ENCODE measurements around the gene APLF.

The APLF gene, protein sequence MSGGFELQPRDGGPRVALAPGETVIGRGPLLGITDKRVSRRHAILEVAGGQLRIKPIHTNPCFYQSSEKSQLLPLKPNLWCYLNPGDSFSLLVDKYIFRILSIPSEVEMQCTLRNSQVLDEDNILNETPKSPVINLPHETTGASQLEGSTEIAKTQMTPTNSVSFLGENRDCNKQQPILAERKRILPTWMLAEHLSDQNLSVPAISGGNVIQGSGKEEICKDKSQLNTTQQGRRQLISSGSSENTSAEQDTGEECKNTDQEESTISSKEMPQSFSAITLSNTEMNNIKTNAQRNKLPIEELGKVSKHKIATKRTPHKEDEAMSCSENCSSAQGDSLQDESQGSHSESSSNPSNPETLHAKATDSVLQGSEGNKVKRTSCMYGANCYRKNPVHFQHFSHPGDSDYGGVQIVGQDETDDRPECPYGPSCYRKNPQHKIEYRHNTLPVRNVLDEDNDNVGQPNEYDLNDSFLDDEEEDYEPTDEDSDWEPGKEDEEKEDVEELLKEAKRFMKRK

DNA sequence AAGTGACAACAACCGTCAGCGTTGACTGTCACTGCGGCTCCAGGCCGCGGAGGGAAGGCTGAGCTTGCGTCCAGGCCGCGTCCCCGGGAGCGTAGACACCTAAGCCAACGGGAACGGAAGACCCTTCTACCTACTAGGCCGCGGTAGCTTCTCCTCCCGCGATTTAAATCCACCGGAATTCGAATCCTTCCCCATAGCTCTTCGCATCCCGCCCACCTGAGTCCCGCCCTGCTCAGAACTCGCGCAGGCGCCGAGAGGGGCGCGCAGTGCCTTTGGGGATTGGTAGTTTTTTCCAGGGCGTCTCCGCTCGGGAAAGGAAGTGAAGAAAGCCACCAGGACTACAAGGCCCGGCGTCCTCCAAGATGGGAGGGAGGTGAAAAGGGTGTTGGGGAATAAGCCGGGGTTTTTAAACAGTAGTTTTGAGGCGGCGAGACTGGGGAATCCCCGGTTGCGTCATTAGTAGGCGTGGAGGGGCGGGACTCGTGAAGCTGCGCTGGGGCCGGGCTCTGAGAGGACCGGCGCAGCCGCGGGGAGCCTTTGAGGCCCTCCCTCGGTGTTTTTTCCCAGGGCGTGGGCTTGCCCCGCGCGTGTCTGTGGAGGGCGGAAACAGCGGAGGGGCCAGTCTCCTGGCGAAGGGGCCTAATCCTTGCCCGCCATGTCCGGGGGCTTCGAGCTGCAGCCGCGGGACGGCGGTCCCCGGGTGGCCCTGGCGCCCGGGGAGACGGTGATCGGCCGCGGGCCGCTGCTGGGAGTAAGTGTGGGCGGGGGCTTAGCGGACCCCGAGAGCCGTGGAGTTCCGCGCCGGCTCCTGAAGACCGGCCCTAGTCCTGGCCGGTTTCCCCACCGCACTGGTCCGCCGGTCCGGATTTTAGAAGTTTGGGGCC, at the start of gene APLF, which contains the start of gene FBXO48:
Gene APLF (plus strand): TSS at position 509 of the 884 bp plus-strand sequence. CDS start 147 bp downstream, at position 656.
Gene FBXO48 (minus strand): TSS at position 218 of the 884 bp plus-strand sequence. CDS start 2,149 bp downstream, outside the sequence.
- DNase-seq (ENCODE audit: low read depth), result peak; percentile 98

DNA sequence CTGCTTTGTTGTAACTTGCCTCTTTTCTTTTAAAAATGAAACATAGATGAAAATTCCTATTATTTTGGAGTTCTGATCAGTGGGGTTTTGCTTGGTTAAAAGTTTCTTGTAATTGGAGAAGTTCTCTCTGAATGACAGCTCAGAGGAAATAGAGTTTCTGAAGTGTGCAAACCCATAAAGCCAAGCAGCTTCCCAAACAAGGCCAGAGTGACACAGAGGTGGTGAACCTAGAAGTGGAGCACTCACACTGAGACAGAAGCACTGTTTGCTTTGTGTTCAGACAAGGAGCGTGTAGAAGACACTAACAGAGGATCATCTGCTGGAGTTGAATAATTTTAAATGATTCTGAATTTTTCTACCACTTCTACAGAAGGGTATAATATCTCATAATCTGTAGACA, 49.5 kb upstream of the APLF start:
- no peak for DNase-seq (ENCODE audit: low read depth)

DNA sequence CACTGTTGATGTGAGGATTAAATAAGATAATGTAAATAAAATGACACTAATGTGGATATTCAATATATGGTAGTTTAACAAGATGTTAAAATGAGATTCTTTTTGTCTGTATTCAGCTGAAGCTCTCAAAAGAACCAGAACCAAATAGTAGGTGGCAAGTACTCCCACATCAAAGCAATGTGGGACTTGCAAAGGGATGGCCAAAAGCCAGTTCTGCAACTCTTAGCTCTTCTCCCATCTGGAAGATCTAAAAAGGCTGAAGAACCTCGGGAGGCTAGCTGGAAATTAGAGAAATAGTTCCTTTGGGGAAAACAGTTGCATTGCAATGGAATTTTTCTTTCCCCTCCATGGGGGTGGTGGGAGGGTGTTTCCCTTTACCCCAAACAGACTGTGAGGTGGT, 49.0 kb upstream of the APLF start:
- DNase-seq (ENCODE audit: low read depth), result no peak

DNA sequence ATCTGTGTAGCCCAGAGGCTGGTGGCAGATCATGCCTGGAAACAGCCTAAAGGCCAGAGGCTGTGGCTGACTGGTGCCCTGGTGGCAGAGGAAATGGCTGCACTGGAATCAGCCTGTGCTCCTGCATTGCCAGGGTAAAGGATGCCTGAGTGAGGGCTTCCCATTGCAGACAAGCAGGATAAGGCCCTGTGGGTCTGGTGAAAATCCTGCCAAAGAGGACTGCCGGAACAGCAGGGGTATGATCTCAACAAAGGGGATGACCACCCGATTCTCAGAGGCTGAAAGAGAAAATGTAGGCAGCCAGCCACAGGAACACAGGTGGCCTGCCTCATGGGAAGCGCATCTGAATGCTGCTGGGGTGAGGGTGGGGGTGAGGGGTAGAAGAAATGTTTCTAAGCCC, 48.5 kb upstream of the APLF start:
- DNase-seq (ENCODE audit: low read depth), result no peak

DNA sequence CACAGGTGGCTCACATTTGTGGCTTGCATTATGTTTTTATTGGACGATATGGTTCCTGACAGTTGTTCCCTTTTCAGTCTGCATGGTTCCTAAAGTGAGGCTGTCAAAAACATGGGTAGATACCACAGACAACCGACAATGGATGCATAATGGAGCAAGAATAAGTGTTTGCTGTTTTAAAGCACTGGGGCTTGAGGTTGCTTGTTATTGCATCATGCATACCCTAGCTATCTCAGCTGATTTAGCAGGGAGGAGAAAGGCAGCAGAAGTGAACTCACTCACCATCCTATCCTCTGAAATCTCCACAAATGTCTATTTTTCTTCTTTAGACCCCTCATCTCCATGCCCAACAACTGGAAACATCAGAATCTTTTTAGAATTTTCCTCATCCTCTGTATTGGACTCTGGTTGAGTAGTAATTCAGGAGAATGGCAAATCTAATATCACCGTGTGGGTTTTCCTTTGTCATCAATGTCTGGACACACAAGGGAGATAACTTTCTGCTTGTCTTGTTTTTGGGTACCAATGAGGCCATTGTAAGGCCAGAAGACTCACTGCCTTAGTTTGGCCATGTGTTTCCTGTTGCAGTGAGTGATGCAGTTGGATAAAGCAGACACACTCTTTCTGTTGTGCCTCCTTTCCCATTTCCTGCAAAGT, 47.0 kb upstream of the APLF start:
- no peak for DNase-seq (ENCODE audit: low read depth)

DNA sequence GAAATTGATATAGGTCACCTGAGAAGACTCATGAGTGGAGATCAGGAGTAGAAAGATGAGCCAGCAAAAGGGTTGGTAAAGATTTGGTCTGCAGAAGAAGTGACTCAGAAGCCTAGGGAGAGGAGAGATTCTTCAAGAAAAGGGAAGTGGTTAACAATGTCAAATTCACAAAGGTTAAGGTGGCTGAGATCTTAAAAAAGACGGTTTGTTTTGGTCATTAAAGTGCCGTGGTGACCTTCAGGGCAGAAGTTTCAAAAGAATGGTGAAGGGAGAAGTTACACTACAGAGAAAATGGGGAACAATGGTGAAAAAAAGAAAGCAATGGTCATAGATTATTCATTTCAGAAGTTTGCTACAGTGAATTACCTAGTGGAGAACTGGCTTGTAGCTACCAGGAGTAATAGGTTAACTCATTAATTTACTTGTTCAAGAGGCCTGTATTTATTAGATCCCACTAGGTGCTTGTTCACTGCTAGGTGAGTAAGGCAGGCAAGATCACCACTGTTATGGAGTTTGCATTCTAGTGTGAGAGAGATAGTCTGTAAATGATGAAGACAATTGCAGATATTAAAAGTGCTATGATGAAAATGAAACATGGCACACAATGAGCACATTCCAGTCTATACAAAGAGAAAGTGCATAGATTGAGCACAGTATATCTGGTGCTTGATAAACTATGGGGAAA, 43.3 kb upstream of the APLF start:
- no peak for DNase-seq (ENCODE audit: low read depth)

DNA sequence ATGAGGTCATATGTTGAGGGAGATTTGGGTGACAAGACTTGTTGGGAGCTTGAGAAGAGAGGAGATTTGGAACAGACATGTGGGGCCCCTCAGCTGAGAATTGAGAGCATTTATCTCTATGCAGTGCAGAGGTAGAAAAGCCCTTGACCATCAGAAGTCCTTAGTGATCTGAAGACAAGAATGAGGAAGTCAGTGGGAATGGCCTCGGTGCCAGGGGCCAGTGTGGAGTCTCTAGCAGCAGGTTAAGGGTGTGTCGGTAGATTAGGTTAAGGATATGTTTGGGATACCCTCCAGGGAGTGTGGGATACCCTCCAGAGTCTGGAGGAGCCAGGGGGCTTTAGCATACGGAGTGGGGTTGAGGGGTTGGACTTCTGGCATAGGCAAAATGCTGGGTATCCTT, 41.9 kb upstream of the APLF start:
- DNase-seq (ENCODE audit: low read depth), result no peak

DNA sequence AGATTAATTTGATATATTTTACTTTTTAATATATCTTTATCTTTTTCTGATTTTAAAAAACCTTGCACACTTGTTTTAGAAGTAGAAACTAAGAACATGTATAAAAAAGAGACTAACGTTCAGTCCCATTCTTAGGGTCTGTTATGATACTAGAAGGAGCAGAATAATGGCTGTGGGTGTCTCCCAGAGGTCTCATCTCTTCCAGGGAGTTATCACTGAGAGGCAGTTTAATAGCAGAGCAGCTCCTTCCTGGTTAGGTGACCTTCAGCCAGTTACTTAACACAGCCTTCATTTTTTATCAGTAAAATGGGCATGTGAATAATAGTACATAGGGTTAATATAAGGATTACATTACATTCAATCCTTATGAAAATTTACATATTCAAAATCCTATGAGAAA, 40.9 kb upstream of the APLF start:
- no peak for DNase-seq (ENCODE audit: low read depth)

DNA sequence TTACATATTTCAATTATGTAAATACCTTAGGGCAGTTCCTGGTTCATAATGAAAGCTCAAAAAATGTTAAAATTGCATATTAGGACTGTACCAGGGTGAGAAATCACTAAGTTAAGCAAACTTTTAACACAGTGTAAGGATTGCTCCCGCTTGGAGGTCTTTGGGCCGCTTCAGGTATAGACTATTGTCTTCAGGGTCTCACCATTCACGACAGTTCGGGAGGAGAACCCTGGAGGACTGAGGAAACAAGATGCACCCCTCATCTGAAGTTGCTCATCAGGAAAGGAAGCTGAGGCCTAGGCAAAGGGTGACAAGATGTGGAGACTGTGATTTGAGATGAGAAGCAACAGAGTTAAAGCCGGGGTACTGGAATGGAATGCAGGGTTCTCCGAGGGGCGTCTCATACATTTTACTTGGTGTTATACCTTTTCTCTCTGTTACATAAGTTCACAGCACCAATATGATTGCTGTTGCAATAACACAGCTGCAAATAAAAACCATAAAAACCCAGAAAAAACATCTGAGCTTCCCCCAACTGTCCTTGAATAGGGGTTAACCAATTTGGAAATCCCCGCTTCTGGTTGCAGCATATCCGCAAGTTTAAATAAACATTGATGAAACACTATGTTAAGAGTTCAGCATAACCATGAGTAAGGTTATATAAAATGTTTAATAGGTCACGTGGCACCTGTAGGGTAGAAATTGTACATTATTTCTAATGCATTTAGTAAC, 40.4 kb upstream of the APLF start:
- DNase-seq (ENCODE audit: low read depth), result no peak

DNA sequence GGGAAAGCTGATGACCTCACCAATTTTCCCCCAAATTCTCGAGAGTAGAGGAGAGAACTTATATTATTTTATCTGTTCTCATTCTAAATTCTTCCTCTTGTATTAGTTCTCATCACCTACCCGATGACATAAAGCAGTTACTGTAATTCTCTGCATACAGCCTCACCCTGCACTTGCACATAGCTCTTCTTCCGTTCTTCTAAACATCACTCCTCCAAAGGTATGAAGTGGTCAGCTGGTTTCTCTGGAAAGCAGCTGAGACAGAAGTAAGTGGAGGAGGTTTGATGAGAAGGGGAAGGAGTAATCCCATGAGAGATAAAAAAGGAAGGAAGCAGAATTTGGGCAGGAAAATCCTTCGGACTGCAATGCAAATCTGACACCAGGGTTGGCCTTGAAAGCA, 39.3 kb upstream of the APLF start:
- no peak for DNase-seq (ENCODE audit: low read depth)

DNA sequence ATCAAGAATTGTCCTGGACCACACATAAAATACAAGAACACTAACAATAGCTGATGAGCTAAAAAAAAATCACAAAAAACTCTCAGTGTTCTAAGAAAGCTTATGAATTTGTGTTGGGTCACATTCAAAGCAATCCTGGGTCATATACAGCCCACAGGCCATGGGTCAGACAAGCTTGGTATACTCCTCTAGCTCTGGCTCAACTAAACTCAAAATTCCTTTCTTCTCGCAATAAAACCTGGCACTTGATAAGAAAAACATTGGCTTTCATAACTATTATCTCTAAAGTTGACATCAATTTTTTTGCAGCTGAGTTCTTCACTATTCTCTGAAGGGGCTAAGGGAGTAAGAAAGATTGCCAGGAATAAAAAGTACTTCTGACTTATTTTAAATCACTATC, 38.6 kb upstream of the APLF start:
- no peak for DNase-seq (ENCODE audit: low read depth)

DNA sequence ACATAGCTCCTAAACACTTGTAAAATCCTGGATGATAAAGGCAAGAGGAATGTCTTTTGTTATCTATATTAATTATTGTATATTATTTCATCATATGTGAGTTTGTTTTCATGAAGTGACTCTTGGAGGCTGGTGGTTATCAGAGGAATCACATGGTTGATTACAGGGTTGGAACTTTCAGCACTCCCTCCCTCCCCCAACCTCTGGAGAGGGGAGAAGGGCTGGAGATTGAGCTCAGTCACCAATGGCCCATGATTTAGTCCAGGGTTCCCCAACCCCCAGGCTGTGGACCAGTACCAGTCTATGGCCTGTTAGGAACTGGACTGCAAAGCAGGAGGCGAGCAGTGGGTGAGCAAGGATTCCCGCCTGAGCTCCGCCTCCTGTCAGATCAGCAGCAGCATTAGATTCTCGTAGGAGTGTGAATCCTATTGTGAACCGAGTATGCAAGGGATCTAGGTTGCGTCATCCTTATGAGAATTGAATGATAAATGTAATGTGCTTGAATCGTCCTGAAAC, 38.0 kb upstream of the APLF start:
- DNase-seq (ENCODE audit: low read depth), result no peak

DNA sequence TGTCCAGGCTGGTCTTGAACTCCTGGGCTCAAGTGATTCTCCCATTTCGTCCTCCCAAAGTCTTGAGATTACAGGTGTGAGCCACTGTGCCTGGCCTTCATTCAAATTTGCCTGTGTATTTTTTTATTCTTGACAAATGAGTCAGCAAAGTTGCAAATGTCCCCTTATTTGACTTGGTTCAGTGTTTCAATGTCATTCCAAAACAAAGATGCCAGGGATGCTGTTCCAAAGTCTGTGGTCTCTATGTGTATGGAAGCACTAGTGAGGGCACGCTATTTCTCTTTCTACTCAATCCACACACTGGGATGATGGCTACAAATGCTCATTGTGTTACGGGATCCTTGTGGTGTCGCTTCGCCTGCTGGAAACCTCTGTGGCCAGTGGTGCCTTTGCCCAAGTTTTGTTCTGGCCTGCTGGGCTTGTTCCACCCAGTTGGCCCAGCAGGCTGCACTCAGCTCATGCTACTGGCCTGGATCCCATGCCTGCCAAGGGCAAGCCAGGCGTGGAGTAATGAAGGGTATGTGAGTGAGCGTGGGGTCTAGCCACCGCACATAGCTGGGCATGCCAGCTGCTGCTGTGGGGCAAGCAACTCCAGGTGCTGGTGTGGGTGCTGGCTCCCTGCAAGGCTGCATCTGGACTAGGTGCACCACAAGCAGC, 35.9 kb upstream of the APLF start:
- no peak for DNase-seq (ENCODE audit: low read depth)

DNA sequence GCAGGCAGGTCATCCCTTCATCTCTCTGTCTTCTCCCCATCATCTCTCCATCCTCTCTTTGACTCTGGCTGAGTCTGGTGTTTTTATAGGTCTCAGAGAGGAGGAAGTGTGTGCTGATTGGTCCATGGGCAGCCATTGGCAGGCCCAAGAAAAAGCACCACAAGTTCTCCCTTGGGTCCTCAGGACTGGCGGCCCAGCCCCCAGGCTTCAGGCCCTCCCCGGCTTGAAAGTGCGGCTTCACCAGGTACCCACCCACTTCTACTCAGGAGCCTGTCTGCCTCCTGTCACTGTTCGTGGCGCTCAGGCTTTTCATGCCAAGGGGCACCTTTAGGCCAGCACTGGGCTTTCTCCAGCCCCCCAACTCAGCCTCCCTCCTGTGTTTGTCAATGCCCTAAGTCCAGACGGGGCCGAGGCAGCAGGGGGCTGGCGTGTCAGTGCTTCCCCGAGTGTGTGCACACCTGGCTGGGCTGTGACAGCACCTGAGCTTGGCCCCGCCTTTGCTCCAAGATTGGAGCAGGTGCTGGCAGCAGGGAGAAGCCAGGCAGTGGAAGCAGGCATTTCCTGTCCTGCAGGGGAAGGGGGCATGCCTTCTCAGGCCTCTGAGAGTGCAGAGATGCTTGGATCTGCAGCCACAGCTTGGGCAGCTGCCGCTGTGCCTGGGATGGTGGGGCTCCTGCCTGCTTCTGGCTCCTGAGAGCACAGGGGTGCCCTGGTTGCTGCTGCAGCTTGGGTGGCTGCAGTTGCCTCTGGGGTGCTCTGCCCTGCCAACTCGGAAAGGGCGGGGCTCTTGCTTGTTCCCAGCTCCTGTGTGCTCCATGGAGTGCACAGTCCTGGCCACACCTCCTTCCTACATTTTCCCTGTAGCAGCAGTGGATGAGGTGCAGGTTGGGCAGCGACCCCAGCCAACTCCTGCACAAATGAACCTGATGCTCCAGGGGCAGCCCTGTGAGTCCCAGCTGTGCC, 34.4 kb upstream of the APLF start:
- no peak for DNase-seq (ENCODE audit: low read depth)

DNA sequence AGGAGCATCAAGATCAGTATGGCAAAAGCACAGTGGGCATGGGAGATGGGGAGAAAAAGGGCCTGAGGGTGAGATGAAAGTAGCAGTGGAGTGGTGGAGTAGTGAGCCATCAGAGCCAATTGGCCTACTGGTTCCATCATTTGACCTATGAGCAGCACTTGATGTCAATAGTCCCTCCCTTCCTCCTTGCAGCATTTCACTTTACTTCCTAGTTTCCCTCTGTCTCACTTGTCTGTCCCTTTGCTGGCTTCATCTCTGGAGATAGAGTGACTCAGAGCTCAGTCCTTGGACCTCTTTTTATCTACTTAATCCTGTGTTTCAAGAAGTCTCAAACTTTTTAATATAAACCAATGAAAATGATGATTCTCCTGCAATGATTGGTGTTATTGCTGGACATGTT, 32.4 kb upstream of the APLF start:
- no peak for DNase-seq (ENCODE audit: low read depth)

DNA sequence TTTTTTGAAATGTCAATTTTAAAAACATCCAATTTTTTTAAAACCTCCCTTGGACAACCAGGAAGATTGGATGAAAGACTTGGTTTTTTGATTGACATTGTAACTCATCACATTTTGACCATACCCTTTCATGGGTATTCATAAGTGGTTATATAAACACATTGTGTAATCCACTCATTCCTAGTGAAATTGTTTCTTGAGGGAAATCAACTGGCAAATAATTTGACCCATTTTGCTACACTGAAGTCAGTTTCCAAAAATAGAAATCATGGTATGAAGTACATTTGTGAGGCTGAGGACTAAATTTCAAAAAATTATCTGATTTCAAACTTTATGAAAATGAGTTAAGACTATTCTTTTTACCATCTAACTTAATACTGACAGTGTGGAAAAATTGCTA, 31.8 kb upstream of the APLF start:
- no peak for DNase-seq (ENCODE audit: low read depth)

DNA sequence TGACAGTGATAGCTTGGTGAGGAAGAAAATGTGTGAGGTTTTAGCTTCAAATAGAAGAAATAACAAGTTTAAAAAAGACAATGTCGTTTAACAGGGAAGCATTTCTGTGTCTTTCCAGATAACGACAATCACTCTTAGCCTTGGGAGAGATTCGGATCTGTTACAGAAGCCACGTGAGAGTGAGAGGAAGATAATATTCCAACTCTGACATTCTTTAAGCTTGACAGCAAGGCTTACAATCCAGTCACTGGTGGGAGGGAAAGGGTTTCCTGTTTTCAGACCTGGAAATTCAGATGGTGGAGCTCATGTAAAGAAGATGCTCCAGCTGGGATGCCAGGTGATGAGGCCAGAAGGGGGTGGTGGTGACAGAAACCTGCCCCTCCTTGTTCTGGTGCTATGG, 31.1 kb upstream of the APLF start:
- no peak for DNase-seq (ENCODE audit: low read depth)

DNA sequence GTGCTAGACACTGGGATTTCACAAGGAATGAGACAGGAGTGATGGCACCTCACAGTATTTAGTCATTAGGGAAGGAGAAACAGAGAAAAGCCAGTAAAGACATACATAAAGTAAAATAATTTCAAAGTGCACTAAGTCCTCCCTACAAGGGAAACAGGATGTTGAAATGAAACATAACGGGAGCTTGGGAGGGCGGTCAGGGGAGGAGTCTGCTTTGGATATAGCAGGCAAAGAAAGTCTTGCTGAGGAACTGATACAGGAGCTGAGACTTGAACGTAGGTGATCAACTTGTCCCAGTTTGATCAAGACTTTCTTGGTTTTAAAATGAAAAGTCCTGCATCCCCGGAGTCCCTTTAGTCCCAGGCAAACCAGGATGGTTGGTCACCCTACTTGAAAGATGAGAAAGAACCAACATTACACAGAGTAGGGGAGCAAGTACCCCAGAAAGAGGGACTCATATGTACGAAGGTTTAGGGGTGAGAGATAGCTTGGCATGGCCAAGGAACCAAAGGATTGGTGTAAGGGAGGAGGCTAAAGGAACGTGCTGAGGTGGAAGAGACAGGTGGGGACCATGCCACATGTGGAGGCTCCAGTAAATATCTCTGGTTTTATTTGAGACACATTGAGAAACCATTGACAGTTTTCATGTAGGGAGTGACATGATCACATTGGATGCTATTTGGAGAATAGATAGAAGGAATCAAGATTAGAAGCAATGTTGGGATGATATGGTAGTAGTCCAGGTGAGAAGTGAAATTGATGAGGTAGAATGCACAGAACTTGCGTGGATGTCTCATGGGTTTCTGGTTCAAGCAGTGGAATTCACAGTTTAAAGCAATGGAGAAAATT, 28.7 kb upstream of the APLF start:
- no peak for DNase-seq (ENCODE audit: low read depth)
